ENCODE data around the gene KCNQ1OT1.

- TF ChIP-seq CTCF (conservative IDR thresholded peaks at IDR 0.05 in 1 of 2, IDR thresholded peaks at IDR 0.05 in 1 of 2; ENCODE audit: extremely low read depth in 1 of 2, insufficient read depth in 1 of 2, low read depth in 1 of 2, low read length in 2 of 2) (no peak), EZH2 (IDR thresholded peaks at IDR 0.05; ENCODE audit: borderline replicate concordance, low read length) (no peak)
These were observed 47.6 kb upstream of the KCNQ1OT1 start for GRCh38 chr11:2747248-2748027.

All from mammary epithelial cell (primary cell).